RKO (cell line): Measurements from ENCODE around the gene TRIM54.

Experiments used
- DNase-seq: peaks from one replicate; pipeline ENCODE4 v3.0.0-alpha.2; 2016; ENCODE audit warnings: low spot score

Gene TRIM54

GRCh38 chr2:27356382-27357181 lies 74.4 kb downstream of the TRIM54 start, which contains the start of gene GTF3C2:
Gene GTF3C2, minus strand, starts transcription at chr2:27356764. Its CDS starts 13,210 bp downstream, at chr2:27343554.
- peak; percentile 97 for DNase-seq
